ENCODE data around the gene KLKB1.

The KLKB1 gene

GRCh38 chr4:186227221-186227620 lies at the start of gene KLKB1:
KLKB1 (plus strand) TSS chr4:186227507; CDS start chr4:186228196, 689 bp downstream.
- no peak for DNase-seq (ENCODE audit: extremely low read depth in 1 of 2, low read depth in 1 of 2)

- no peak for DNase-seq (ENCODE audit: extremely low read depth in 1 of 2, low read depth in 1 of 2)
Observed at GRCh38 chr4:186188107-186188506, 39.2 kb upstream of the KLKB1 start.

DNA sequence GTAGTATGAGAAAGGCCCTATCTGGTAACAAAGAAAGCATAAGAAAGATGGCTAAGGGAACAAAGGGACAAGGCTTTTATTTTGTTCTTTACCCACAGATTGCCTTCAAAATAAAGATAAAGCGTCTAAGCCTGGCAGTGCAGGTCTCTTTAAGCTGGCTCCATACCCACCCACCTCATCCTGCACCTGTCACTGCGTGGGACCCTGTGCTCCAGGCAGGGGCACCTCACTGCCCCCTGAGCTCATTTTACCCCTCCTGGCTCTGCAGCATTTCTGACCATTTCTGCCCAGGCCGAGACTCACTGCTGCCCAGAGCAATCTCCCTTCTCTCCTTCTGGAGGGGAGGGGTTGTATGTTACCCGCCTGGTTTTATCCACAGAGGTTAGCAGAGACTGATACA lies 37.7 kb upstream of the KLKB1 start:
- DNase-seq (ENCODE audit: extremely low read depth in 1 of 2, low read depth in 1 of 2), result no peak

GRCh38 chr4:186190581-186191199 lies 36.6 kb upstream of the KLKB1 start:
- DNase-seq (ENCODE audit: extremely low read depth in 1 of 2, low read depth in 1 of 2), result peak; percentile 12 to 14

DNA sequence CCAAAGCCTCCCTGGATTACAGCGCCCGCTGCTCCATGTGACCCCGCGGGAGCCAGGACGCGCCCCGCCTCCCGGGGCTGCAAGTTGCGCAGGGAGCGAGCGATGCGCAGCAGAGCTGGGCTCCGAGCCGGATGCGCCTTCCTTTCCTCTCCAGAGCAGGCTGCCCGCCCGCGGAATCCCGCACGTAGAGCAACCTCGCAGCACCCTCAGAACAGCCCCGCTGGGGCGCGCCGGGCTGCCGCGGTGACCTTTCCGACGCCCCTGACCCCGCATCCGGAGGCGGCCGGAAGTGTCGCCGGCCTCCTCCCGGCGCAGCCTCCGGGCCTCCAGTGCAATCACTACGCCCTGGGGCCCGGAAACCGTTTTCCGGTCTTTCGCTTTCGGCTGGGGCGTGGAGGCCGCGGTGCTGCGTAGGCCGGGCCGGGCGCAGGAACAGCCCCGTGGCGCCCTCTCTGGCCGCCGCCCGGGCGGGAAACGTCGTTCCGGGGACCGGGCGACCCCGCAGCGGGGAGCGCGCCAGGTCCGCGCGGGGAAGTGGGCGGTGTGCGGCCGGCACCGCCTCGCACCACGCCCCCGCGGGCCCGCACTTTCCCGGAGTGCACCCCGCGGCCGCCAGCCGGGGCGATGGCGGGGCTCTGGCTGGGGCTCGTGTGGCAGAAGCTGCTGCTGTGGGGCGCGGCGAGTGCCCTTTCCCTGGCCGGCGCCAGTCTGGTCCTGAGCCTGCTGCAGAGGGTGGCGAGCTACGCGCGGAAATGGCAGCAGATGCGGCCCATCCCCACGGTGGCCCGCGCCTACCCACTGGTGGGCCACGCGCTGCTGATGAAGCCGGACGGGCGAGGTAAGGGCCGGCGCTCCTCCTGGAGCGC lies 35.9 kb upstream of the KLKB1 start, which contains the start of gene CYP4V2:
TSS of gene CYP4V2 (plus strand) at position 368 of the 866 bp plus-strand sequence. CDS start at position 625, 257 bp downstream.
- DNase-seq (ENCODE audit: extremely low read depth in 1 of 2, low read depth in 1 of 2), result peak; percentile 75 to 81

DNA sequence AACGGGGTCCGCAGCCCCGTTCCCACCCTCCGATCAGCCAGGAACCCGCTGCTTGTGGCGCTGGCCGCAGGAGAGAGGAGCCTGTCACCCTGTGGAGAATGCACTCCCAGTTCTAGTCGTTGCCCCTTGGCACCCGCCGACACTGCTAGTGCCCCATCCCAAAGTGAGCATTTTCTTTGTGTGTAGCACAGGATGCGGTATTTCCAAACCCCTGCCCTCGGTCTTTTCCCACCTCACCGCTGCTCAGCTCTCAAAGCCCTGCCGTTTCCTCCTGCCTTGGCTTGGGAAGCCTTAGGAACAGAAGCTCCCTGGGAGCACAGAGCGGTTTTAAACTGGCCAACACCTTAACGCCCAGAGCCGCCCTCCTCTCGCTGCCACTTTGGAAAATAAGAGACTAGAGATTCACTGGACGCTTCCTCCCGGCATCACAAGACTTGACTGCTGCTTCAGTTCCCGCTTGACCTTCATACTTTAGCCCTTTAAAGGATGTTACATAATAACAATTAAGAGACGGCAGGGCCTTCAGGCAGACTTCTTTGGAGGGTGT lies 35.2 kb upstream of the KLKB1 start:
- peak in 1 of 2 donors; percentile 1 for DNase-seq (ENCODE audit: extremely low read depth in 1 of 2, low read depth in 1 of 2)

- no peak for DNase-seq (ENCODE audit: extremely low read depth in 1 of 2, low read depth in 1 of 2)
Observed at GRCh38 chr4:186193851-186194250, 33.5 kb upstream of the KLKB1 start.

DNA sequence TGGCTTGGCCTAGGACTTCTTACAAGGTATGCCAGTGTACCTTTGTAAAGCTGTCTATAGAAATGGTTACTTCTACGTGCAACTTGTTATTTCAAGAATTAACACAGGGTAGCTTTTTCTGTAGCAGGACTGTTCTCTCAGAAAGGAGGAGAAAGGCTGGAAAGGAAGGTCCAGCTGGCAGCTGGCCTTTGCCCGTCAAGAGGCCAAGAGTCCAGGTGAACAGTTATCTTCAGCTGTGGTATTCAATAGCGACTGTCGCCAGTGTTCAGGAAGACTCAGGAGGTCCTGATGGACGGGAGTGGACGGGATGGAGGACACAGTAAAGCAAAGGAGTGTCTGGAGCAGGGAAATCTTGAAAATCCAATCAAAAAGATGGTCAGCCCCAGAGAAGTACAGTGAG lies 31.2 kb upstream of the KLKB1 start:
- DNase-seq (ENCODE audit: extremely low read depth in 1 of 2, low read depth in 1 of 2), result no peak

GRCh38 chr4:186200516-186200915 lies 26.8 kb upstream of the KLKB1 start:
- DNase-seq (ENCODE audit: extremely low read depth in 1 of 2, low read depth in 1 of 2), result no peak

DNA sequence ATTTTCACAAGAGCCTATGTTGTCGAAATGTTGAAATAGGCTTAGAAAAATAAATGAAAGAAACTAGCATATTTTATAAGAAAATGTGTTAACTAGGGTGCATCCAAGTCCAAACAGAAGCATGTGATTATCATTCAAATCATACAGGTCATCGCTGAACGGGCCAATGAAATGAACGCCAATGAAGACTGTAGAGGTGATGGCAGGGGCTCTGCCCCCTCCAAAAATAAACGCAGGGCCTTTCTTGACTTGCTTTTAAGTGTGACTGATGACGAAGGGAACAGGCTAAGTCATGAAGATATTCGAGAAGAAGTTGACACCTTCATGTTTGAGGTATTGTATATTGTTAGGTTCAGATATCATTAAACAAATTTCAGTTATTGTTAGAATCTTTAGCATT lies 26.3 kb upstream of the KLKB1 start:
- no peak for DNase-seq (ENCODE audit: extremely low read depth in 1 of 2, low read depth in 1 of 2)

DNA sequence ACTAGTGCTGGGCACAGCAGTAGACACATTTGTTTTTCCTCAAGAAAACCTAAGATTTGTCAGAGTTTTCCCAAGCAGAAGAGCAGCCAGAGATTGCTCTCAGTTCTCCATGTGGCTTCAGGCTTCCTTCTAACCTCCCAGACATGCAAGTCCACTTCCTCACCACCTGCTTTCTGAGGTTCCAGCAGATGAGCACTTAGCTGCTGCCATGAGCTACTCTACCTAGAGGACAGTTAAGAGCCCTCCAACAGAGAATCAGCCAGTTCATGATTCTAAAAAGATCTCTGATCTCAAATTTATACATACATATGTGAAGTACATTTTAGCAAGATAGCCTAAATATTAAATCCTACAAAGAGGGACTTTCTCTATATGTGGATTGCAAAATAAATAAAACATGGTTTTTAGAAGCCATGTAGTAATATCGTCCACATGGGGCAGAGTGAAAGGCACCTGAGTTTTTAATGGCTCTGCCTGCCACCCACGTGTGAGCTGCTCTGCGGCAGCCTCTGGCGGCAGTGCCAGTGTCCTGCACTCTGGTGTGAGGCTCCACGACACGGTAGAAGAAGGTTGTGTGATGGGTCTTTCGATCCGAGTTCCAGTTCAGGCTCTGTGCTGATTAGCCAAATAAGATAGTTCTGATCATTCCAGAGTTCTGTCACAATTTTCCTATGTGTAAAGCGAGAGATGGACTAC lies 25.6 kb upstream of the KLKB1 start:
- peak in 1 of 2 donors; percentile 50 for DNase-seq (ENCODE audit: extremely low read depth in 1 of 2, low read depth in 1 of 2)

- DNase-seq (ENCODE audit: extremely low read depth in 1 of 2, low read depth in 1 of 2), result no peak
Observed at GRCh38 chr4:186202490-186203140, 24.7 kb upstream of the KLKB1 start.

- DNase-seq (ENCODE audit: extremely low read depth in 1 of 2, low read depth in 1 of 2), result no peak
Observed at GRCh38 chr4:186203406-186203805, 23.9 kb upstream of the KLKB1 start.

DNA sequence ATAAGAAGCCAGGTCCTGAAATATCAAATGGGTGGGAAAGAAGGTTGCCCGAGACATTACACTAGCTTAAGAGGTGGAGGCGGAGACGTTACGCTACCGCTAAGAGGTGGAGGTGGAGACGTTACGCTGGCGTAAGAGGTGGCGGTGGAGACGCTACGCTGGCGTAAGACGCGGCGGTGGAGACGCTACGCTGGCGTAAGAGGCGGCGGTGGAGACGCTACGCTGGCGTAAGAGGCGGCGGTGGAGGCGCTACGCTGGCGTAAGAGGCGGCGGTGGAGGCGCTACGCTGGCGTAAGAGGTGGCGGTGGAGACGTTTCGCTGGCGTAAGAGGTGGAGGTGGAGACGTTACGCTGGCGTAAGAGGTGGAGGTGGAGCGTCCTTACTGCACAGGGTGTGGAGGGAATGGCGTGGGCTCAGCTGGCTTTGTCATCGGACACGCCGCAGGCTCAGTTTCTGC lies 23.2 kb upstream of the KLKB1 start:
- DNase-seq (ENCODE audit: extremely low read depth in 1 of 2, low read depth in 1 of 2), result peak in 1 of 2 donors; percentile 49

DNA sequence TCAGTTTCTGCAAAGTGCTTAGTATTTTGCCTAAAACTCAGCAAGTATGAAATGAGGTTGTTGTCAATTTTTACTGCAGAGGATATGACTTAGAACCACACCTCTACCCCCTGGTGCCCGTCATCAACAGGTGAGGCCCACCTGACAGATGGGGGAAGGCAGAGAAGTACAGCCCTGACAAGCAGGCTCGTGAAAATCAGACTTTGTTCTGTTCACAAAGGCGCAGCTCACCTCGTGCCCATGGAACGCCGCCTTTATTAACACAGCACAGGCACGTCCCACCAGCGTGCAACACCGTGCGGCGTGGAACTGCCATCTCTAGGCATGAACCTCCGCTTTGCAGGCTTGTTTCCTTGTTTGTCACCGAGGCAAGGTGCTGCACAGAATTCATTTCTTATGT lies 22.6 kb upstream of the KLKB1 start:
- DNase-seq (ENCODE audit: extremely low read depth in 1 of 2, low read depth in 1 of 2), result no peak

- no peak for DNase-seq (ENCODE audit: extremely low read depth in 1 of 2, low read depth in 1 of 2)
Observed at GRCh38 chr4:186205156-186205555, 22.2 kb upstream of the KLKB1 start.

- DNase-seq (ENCODE audit: extremely low read depth in 1 of 2, low read depth in 1 of 2), result no peak
Observed at GRCh38 chr4:186216465-186217024, 10.8 kb upstream of the KLKB1 start.

DNA sequence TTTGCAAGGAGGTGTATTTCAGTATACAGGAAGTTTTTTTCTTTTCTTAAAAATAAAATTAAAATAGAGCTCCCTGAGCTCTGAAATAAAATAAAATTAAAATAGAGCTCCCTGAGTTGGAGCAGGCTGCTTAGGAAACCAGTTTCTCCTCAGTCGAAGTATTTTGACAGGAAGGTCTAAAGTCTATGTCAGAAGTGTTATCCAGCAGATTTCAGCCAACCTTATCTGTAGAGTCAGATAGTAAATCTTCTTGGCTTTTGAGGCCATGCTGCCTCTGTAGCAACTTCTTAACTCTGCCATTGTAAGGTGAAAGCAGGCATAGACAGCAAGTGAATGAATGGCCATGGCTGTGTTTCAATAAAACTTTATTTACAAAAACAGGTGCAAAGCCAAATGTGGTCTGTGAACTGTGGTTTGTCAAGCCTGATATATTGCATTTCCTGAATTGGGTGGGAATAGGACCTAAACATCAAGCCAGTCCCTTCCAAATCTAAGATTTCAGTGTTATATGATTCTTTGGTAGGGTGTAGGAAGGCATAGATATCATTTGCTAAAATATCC lies 9.5 kb upstream of the KLKB1 start:
- no peak for DNase-seq (ENCODE audit: extremely low read depth in 1 of 2, low read depth in 1 of 2)

GRCh38 chr4:186221624-186222023 lies 5.7 kb upstream of the KLKB1 start:
- no peak for DNase-seq (ENCODE audit: extremely low read depth in 1 of 2, low read depth in 1 of 2)

DNA sequence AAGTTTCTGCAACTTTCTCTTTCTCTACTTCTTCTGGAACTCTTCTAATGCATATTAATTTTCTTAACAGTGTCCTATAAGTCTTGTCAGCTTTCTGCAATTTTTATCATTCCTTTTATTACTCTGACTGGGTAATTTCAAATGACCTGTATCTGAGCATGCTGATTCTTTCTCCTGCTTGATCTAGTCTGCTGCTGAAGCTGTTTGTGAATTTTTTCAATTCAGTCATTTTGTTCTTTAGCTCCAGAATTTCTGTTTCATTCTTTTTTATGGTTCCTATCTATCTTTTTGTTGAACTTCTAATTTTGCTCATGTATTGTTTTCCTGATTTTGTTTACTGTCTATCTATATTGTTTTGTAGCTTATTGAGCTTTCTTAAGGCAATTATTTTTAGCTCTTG lies 1.5 kb upstream of the KLKB1 start:
- no peak for DNase-seq (ENCODE audit: extremely low read depth in 1 of 2, low read depth in 1 of 2)
